NOMO-1 (cell line): Measurements from ENCODE around the gene AMH.

ENCODE experiments used
- DNase-seq, 2 experiments: peaks; one replicate each; lab custom pipeline; 2025; ENCODE audit not compliant: unreplicated experiment in 2 of 2; lab: John Stamatoyannopoulos, UW

The AMH gene

GRCh38 chr19:2233601-2234280 is 15.4 kb upstream of the AMH start:
- DNase-seq, result no peak

DNA sequence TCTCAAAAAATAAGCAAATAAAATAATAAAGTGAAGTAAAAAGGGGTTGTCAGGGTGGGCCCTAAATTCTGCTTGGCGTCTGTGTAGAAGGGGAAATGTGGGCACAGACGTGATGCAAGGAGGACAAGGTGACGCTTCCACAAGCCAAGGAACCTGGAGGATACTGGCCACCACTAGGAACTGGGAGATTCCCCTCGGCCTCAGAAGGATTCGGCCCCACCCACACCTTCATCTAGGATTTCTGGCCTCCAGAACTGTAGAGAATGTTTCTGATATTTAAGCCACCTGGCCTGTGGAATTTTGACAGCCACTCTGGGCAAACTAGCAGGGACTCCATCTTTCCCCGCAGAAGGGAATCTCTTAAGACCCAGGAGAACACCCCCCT is 14.1 kb upstream of the AMH start:
- DNase-seq, result no peak

- DNase-seq, result no peak
These were observed 13.6 kb upstream of the AMH start for GRCh38 chr19:2235381-2236063.

DNA sequence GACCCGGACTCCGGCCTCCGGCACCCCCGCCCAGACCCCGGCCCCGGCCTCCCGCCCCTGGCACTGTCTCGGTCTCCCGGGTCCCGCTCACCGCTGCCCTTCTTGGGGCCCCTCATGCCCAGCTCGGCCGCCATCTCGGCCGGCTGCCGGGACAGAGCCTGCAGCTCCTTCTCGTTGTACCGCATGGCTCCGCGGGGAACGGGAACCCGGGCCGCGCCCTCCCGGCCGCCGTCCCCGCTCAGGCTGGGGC is 13.1 kb upstream of the AMH start:
- no peak for DNase-seq

DNA sequence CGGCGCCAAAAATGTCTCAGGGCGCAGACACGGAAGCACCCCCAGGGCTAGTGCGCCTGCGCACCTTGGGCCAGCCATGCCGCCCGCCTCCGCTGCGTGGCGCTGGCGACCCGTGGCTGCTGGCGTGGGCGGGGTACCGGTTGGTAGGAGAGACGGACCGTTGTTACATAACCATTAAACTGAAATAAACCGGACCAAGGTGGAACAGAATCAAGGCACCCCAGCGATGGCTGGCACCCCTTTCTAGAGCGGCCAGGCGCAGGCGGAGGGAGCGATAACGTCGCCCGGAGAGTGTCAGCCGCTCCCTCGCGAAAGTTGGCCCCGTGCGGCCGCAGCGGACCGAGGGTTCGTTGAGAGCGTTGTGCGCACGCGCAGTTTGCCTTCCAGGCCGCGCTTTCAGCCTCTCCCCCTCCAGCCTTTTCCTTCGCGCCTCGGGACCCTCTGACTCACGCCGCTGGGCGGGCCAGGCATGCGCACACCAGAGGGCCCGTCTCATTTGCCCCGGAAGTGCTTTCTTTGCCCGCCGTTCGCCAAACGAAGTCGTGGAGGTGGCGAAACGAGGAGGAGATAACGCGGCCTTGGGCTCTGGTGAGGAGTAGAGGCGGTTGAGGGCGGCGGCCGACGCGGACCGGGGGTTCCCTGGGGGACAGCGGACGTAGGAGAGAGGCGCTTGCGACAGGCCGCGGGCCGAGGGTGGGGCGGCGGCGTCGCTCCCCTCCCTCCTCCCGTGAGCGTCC is 12.6 kb upstream of the AMH start, which contains the start of the genes PLEKHJ1 and SF3A2:
TSS of gene PLEKHJ1 (minus strand) at position 16 of the 737 bp plus-strand sequence. CDS start 81 bp downstream, outside the sequence.
TSS of gene SF3A2 (plus strand) at position 511 of the 737 bp plus-strand sequence. CDS start 6,595 bp downstream, outside the sequence.
- peak; percentile 95 to 99 for DNase-seq

DNA sequence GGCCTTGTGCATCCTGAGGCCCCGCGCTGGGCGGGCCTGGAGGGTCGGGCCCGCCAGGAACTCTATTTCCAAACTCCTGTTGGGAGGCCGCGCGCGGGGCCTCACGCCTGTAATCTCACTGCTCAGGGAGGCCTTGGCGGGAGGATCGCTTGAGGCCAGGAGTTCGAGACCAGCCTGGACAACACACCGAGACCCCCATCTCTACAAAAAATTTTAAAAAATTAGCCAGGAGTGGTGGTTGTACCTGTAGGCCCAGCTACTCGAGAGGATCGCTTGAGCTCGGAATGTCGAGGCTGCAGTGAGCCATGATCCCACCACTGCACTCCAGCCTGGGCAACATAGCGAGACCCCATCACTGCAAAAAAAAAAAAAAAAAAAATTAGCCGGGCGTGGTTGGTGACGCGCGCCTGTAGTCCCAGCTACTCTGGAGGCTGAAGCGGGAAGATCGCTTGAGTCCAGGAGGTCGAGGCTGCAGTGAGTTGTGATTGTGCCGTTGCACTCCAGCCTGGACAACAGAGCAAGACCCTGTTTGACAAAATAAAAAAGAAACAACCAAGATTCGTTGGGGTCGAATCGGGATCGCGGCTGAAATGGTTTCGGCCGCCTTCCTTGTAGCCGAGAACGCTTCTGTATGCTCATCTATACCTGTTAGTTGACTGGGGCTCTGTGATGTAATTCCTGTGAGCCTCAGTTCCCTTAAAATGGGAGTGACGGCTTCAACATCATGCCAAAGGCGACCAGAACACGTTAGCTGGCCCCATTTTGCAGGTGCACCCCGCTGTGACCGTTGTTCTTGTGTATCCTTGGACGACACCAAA is 11.9 kb upstream of the AMH start:
- no peak for DNase-seq

DNA sequence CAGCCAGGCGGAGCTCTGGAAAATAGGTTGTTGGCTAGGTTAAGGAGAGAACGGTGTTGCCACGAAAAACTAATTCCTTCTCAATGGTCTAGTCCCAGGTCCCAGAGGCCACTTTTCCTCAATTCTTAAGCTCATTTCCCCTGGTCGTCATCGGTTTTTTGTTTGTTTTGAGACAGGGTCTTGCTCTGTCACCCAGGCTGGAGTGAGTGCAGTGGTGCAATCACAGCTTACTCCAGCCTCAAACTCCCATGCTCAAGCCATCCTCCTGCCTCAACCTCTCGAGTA is 11.3 kb upstream of the AMH start:
- no peak for DNase-seq

- DNase-seq, result no peak
These were observed 9.9 kb upstream of the AMH start for GRCh38 chr19:2239173-2239572.

DNA sequence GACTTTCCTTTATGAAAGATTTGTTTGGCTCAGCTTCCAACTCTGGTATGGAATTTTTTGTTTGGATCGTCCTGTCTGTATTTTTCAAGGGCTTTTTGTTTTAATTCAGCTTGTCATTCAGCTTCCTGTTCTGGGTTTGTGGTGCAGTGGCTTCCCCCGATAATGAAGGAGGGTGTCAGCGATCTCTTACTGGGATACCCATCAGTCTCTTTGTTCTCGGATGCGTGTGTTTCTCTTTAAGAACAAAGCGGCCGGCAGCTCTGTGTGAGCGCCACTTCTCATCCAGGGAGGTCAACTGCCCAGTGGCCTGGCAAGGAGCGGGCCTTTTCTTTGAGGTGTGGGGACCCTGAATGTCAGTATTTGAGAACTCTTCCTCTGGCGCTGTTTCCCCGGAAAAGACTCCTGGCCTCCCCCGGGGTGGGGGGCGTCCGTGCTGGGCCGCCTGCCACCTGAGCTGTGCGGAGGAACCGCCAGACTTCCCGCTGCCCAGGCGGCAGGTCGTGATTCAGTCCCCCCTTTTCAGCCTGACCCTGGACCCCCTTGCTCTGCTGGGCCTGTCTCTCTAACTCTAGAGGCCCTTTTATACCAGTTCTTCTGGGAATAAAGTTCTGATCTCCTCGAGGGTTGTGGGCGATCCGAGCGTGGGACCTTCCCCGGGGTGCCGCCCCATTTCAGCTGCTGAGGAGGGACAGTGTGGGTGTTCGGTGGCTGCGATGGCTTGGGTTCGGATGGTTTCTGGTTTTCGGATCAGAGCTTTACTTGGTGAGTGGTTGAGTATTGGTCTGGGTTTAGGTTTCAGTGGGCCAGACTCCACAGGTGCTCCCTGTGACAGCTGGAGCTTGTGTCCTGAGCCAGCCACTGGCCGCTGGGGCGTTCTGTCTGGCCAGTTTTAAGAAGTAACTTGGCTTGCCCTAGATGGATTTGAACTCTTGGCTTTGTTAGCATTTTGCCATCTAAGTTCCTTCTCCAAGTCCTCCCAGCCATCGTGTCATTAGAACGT is 9.1 kb upstream of the AMH start:
- no peak for DNase-seq

DNA sequence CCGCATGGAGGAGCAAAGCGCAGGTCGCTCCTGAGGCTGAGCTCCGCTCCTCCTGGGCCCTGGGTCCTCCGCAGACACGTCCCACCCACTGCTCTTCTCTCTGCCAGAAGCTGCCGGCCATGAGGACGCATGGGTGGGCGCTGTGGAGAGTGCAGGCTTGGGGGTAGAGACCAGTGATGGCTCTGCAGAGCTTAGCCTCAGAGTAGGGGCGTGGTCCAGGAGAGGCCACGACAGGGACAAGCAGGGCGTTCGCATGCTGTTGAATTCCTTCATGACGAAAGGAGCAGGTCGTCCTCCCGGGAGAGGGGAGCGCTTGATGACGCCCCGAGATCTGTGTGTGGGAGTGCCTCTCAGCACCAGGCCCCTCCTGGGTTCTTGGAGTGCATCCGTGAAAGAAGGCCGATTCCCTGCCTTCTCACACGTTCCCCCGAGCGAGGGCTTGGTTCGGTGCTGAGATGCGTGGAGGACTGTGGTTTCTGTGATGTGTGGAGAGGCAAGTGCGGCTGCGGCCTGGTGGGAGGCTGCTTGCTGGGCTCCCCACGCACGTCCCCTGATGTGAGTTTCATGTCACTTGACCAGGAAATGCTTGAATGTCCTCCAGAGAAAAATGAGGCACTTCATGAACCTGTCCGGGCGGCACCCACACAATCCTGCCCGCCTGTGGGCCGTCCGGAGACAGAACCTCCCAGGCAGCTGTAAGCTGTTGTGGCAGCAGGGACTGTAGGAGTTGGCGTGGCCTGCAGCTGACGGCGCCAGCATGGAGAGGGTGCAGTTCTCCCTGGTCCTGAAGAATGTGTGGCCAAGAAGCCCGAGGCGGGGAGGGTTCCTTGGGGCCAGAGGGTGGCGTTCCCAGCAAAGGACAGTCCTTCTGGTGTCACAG is 8.0 kb upstream of the AMH start:
- DNase-seq, result no peak

DNA sequence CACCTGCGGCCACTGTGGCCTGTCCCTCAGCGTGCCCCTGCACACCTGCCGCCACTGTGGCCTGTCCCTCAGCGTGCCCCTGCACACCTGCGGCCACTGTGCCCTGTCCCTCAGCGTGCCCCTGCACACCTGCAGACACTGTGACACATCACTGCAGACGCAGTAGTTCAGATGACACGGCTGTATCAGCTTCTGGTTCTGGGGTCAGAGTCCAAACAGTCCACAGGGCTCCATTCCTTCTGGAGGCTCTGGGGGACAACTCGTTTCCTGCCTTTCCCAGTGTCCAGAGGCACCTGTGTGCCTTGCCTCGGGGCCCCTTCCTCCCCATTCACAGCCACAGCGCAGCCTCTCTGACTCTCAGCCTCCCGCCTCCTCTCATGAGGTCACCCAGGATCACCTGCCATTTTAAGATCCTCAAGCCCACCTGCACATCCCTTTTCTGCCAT is 7.0 kb upstream of the AMH start:
- DNase-seq, result no peak

GRCh38 chr19:2242816-2243215 is 6.3 kb upstream of the AMH start:
- DNase-seq, result no peak

GRCh38 chr19:2243274-2244124 is 5.6 kb upstream of the AMH start:
- no peak for DNase-seq

DNA sequence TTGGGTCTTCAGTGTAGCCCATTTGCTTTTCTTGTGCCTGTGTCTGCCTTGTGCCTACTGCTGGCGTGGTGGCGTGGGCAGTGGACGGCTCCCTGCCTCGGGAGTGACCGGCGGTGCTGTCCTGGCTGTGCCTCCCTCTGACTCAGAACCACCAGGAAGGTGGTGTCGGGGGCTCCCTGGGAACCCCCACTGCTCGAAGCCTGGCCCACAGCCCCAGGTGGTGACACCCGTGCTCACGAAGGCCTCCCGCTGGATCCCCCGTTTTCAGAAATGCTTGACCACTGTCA is 5.1 kb upstream of the AMH start:
- no peak for DNase-seq

DNA sequence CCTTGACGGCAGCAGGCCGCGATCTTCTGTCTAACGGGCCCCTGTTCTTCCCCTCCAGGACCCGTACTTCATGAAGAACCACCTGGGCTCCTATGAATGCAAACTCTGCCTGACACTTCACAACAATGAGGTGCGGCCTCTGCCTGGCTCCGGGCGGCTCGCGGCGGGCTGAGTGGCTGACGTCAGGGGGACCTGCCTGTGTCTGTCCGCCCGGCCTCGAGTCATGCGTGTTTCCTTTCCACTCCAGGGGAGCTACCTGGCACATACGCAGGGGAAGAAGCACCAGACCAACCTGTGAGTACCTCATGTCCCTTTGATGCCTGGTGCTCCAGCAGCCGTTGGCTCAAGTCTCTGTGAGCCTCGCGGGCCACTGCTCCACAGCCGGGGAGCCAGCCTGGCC is 4.6 kb upstream of the AMH start:
- DNase-seq, result no peak

GRCh38 chr19:2245273-2245672 is 3.9 kb upstream of the AMH start:
- DNase-seq, result no peak

DNA sequence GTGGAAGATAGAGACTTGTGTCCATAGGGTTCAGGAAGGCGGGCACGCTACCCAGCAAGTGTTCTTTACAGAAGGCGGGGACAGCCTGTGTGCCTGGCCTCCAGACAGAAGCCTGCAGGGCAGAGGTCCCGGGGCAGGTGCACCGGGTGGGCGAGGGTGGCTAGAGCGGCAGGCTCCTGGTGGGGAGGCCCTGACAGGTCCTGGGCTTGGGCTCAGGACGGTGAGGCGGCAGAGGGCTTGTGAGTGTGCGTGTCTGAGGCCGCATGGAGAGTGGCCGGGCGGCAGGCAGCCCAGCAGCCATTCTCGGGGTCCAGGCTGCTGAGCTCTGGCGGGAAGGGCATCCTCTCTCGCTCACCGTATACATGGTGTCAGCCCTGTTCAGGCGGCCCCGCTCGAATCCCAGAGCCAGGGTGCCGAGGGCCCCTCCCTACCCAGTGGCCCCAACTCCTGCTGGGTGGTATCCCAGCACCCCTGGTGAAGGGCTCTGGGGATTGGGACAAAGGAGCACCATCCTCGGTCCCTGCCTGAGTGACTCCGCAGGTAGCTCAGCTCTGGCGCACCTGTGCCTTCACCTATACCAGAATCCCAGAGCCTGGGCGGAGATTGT is 3.0 kb upstream of the AMH start:
- no peak for DNase-seq

GRCh38 chr19:2246801-2247361 is 2.2 kb upstream of the AMH start:
- no peak for DNase-seq
